HCT116 (cell line): ENCODE data around the gene KY. TPM values are rescaled to one million over a fixed set of nuclear protein-coding genes. Genes with fewer than 3 reads are reported as not detected.

Experiments used
- ATAC-seq: fragments of 200-7000 bp; cut with Tn5 transposase; 2 replicates; pipeline ENCODE4 v1.9.1; 2020; ENCODE audit warnings: mild to moderate bottlenecking, moderate library complexity
- BruUV-seq: library from RNA; stranded (reverse); fragments of 400-500 nt; replicated peaks from 2 replicates; lab custom pipeline; 2021; lab: Mats Ljungman, UMichigan
- CTCF ChIA-PET: fragments of 300-600 bp; sonication (Branson Sonifier 250); formaldehyde crosslinking; loops from one replicate; lab custom pipeline; 2021; ENCODE audit warnings: antibody characterized with exemption; lab: Charles Lee
- POLR2A ChIA-PET: fragments of 300-600, 350-600 bp; sonication (Branson Sonifier 250); formaldehyde crosslinking; loops from one replicate; lab custom pipeline; 2021; ENCODE audit warnings: antibody characterized with exemption; lab: Charles Lee
- RAD21 ChIA-PET, 2 experiments: fragments of 300-600 bp; sonication (Branson Sonifier 250); formaldehyde crosslinking; loops; one replicate each; lab custom pipeline; 2023; ENCODE audit warnings: low total read pairs in 2 of 2; ENCODE audit not compliant: uncharacterized antibody in 2 of 2, unreplicated experiment in 2 of 2, low non-redundant PET in 1 of 2; lab: Charles Lee
- DNase-seq: peaks from one replicate; pipeline ENCODE4 v3.0.0-alpha.2; 2010; ENCODE audit warnings: low read depth, low spot score
- H2AFZ ChIP-seq: fragments of 200-600 bp; shearing (Covaris generic), sonication (generic); 2 replicates; pipeline ENCODE4 v1.6.1; 2017; ENCODE audit warnings: low read depth, mixed run types, mixed read lengths, antibody characterized with exemption, low read length; ENCODE audit not compliant: poor library complexity, severe bottlenecking
- H3K27ac ChIP-seq: 2 replicates; pipeline ENCODE4 v1.5.1; 2012; ENCODE audit warnings: low read depth, low read length
- H3K27me3 ChIP-seq: fragments of 200-600 bp; sonication (generic); 2 replicates; pipeline ENCODE4 v1.6.1; 2016; ENCODE audit warnings: mixed run types, low read length, mixed read lengths; ENCODE audit not compliant: insufficient read depth
- H3K36me3 ChIP-seq, 2 experiments: fragments of 200-500 bp in 1 of 2; fragments of 200-600 bp in 1 of 2; sonication (Bioruptor generic) in 1 of 2; sonication (generic) in 1 of 2; 2 replicates each; pipeline versions ENCODE4 v1.5.1 to v1.6.1; 2014 to 2016; ENCODE audit warnings: low read length in 2 of 2, inconsistent platforms in 1 of 2, mixed read lengths in 1 of 2, mixed run types in 1 of 2; ENCODE audit not compliant: insufficient read depth in 2 of 2, control insufficient read depth in 1 of 2
- H3K4me1 ChIP-seq, 2 experiments: fragments of 200-600 bp in 1 of 2; sonication (generic) in 1 of 2; 2 replicates each; pipeline versions ENCODE4 v1.5.1 to v1.6.1; 2012 to 2017; ENCODE audit warnings: low read length in 2 of 2, inconsistent platforms in 1 of 2, mild to moderate bottlenecking in 1 of 2, mixed read lengths in 1 of 2, mixed run types in 1 of 2, moderate library complexity in 1 of 2; ENCODE audit not compliant: insufficient read depth in 2 of 2, control insufficient read depth in 1 of 2
- H3K4me2 ChIP-seq: fragments of 200-600 bp; sonication (generic); 2 replicates; pipeline ENCODE4 v1.6.1; 2017; ENCODE audit warnings: mixed run types, low read length, mixed read lengths
- H3K4me3 ChIP-seq, 2 experiments: fragments of 200-600 bp in 1 of 2; sonication (generic) in 1 of 2; replicated peaks in 1 of 2; 2 replicates each; pipeline ENCODE4 v1.5.1; 2011 to 2016; ENCODE audit warnings: low read length in 2 of 2, control low read depth in 1 of 2, low read depth in 1 of 2, mild to moderate bottlenecking in 1 of 2, mixed read lengths in 1 of 2, mixed run types in 1 of 2
- H3K79me2 ChIP-seq: fragments of 200-600 bp; sonication (generic); 2 replicates; pipeline ENCODE4 v1.6.1; 2017; ENCODE audit warnings: mild to moderate bottlenecking, mixed run types, low read length, moderate library complexity, mixed read lengths; ENCODE audit not compliant: insufficient read depth
- H3K9ac ChIP-seq: fragments of 200-600 bp; sonication (generic); 2 replicates; pipeline ENCODE4 v1.6.1; 2016; ENCODE audit warnings: low read length, mixed read lengths
- H3K9me2 ChIP-seq: fragments of 200-600 bp; sonication (generic), shearing (Covaris generic); 2 replicates; pipeline ENCODE4 v1.6.1; 2017; ENCODE audit warnings: mixed run types, mild to moderate bottlenecking, moderate library complexity; ENCODE audit not compliant: insufficient read depth
- H3K9me3 ChIP-seq, 2 experiments: fragments of 200-500 bp in 1 of 2; fragments of 200-600 bp in 1 of 2; sonication (Bioruptor generic) in 1 of 2; sonication (generic) in 1 of 2; 2 replicates each; pipeline ENCODE4 v1.6.1; 2014 to 2017; ENCODE audit warnings: low read length in 2 of 2, mixed read lengths in 2 of 2, inconsistent platforms in 1 of 2, low read depth in 1 of 2, mild to moderate bottlenecking in 1 of 2, mixed run types in 1 of 2, moderate library complexity in 1 of 2; ENCODE audit not compliant: control insufficient read depth in 1 of 2, insufficient read depth in 1 of 2
- H4K20me1 ChIP-seq: fragments of 200-600 bp; sonication (generic), shearing (Covaris generic); 2 replicates; pipeline ENCODE4 v1.6.1; 2017; ENCODE audit warnings: mixed run types, mild to moderate bottlenecking, moderate library complexity; ENCODE audit not compliant: insufficient read depth
- MAX ChIP-seq: IDR thresholded peaks from 2 replicates; pipeline ENCODE4 v1.6.1; 2012
- intact Hi-C: fragments of 100-400 bp; cut with micrococcal nuclease; formaldehyde crosslinking; loops from 2 replicates; pipeline ENCODE4 v1.10.0; 2022
- total RNA-seq: library from RNA; stranded (reverse); gene quantifications from one replicate; pipeline ENCODE4 v1.2.1, GENCODE V29; 2021; ENCODE audit not compliant: unreplicated experiment

The KY gene
- total RNA-seq, 1 experiment from 2014 or later = not detected

- TF ChIP-seq MAX = no peak
- CTCF ChIA-PET = no interaction called here
- POLR2A ChIA-PET = no interaction called here
- intact Hi-C loops = no loop called here
- H3K4me3 ChIP-seq = no peak overlapping the region
- ATAC-seq (no peak), DNase-seq (no peak)
- no peaks in the 10 kb centered on the region for H4K20me1 ChIP-seq
- H2AFZ ChIP-seq = no peak overlapping the region
- no peaks in the 10 kb centered on the region for H3K9me3 ChIP-seq
- no peaks in the 10 kb centered on the region for H3K36me3 ChIP-seq
- no peaks in the 10 kb centered on the region for H3K27me3 ChIP-seq
- no peak overlapping the region for H3K27ac ChIP-seq
- no peaks in the 10 kb centered on the region for H3K4me1 ChIP-seq
- RAD21 ChIA-PET = no interaction called here
- no TSS peak for BruUV-seq
- H3K79me2 ChIP-seq = no peaks in the 10 kb centered on the region
- H3K9me2 ChIP-seq = no peaks in the 10 kb centered on the region
- H3K4me2 ChIP-seq = no peak overlapping the region
- no peak overlapping the region for H3K9ac ChIP-seq
Observed at GRCh38 chr3:134559591-134559990, 91.2 kb downstream of the KY start.

Other genes starting within 250 kb of the KY start
- gene ANAPC13, start 165.0 kb downstream of the KY start, total RNA-seq = 35.7 TPM
- gene CEP63, start 165.0 kb downstream of the KY start, total RNA-seq = 19.1 TPM
- gene EPHB1, start 144.2 kb upstream of the KY start, total RNA-seq = 0.86 TPM